ENCODE results near the gene BCOR. TPM values are rescaled to one million over a fixed set of nuclear protein-coding genes. Genes with fewer than 3 reads are reported as not detected.

Gene BCOR
- total and polyA plus RNA-seq, 9 of the 15 experiments (the other 6 are each of a cell fraction or from before 2014, with no cell fraction given): 27.5 to 113 (median 37.6) TPM

- TF ChIP-seq UBTF (IDR thresholded peaks at IDR 0.05; ENCODE audit: borderline replicate concordance in 1 of 2, low read depth in 2 of 2, low read length in 2 of 2) (no peak), HCFC1 (IDR thresholded peaks at IDR 0.05; ENCODE audit: low read depth, low read length) (no peak), SLC30A9 (CRISPR knock-in tag; IDR thresholded peaks at IDR 0.05) (no peak), ZNF184 (CRISPR knock-in tag; IDR thresholded peaks at IDR 0.05) (no peak), BMI1 (IDR thresholded peaks at IDR 0.05; ENCODE audit: low read length) (no peak), BDP1 (IDR thresholded peaks at IDR 0.05; ENCODE audit: insufficient read depth, insufficient read length) (no peak), GATA2 (CRISPR knock-in tag; IDR thresholded peaks at IDR 0.05) (no peak), MYBL2 (IDR thresholded peaks at IDR 0.05; ENCODE audit: low read depth) (no peak), MYBL2 (CRISPR knock-in tag; IDR thresholded peaks at IDR 0.05; ENCODE audit: borderline replicate concordance) (no peak), GMEB1 (CRISPR knock-in tag; IDR thresholded peaks at IDR 0.05) (no peak), SNRNP70 (optimal IDR thresholded peaks at IDR 0.05; ENCODE audit: low read depth, low read length) (no peak), CEBPB (tag; IDR thresholded peaks at IDR 0.05) (no peak), NUFIP1 (IDR thresholded peaks at IDR 0.05; ENCODE audit: partially characterized antibody) (no peak), HMG20B (CRISPR knock-in tag; IDR thresholded peaks at IDR 0.05) (no peak), FOXK2 (conservative IDR thresholded peaks at IDR 0.05 in 1 of 2, IDR thresholded peaks at IDR 0.05 in 1 of 2; ENCODE audit: low read depth in 2 of 2) (no peak), RBM15 (IDR thresholded peaks at IDR 0.05; ENCODE audit: insufficient read depth, low read length) (no peak), MXD1 (CRISPR knock-in tag; IDR thresholded peaks at IDR 0.05; ENCODE audit: borderline replicate concordance, poor library complexity, severe bottlenecking) (no peak), ZNF766 (CRISPR knock-in tag; conservative IDR thresholded peaks at IDR 0.05) (no peak), E2F4 (CRISPR knock-in tag; IDR thresholded peaks at IDR 0.05; ENCODE audit: low read depth) (no peak)
Measured at GRCh38 chrX:40091691-40092421, 5.9 kb downstream of the BCOR start (continued).
